Measurements from ENCODE around the gene KRTAP2-3. TPM values are rescaled to one million over a fixed set of nuclear protein-coding genes. Genes with fewer than 3 reads are reported as not detected.

KRTAP2-3 gene
- total and polyA plus RNA-seq, 10 of the 15 experiments (the other 5 are each of a cell fraction or from before 2014, with no cell fraction given), result not detected

Other genes starting within 250 kb of the KRTAP2-3 start
Only the 7 nearest of the 38 such genes appear.
- not detected in 2 replicates for gene KRTAP1-4, start 29.9 kb downstream of the KRTAP2-3 start, total RNA-seq (2014; rRNA removed)
- gene KRTAP1-4, start 29.9 kb downstream of the KRTAP2-3 start, total RNA-seq (2014; rRNA removed; fragmentation: Illumina TruSeq; extraction: Trizol), result not detected in 2 replicates
- gene KRTAP1-4, start 29.9 kb downstream of the KRTAP2-3 start, total RNA-seq (2021), result not detected in 2 replicates
- gene KRTAP1-4, start 29.9 kb downstream of the KRTAP2-3 start, polyA plus RNA-seq (2011; rRNA removed), result not detected in 2 replicates
- not detected in 2 replicates for gene KRTAP1-4, start 29.9 kb downstream of the KRTAP2-3 start, polyA plus RNA-seq (2014; fragmentation: Illumina TruSeq; extraction: Trizol)
- gene KRTAP1-4, start 29.9 kb downstream of the KRTAP2-3 start, polyA plus RNA-seq (2014; fragmentation: Nextera tagmentation; extraction: Ambion mirVana), result not detected
- gene KRTAP1-4, start 29.9 kb downstream of the KRTAP2-3 start, polyA plus RNA-seq (2014; rRNA removed), result not detected in 2 replicates
- gene KRTAP1-4, start 29.9 kb downstream of the KRTAP2-3 start, polyA plus RNA-seq (2016; fragmentation: Nextera tagmentation; extraction: Ambion mirVana), result not detected
- not detected in 2 replicates for gene KRTAP1-3, start 25.2 kb downstream of the KRTAP2-3 start, total RNA-seq (2014; rRNA removed)
- gene KRTAP1-3, start 25.2 kb downstream of the KRTAP2-3 start, total RNA-seq (2014; rRNA removed; fragmentation: Illumina TruSeq; extraction: Trizol), result not detected in 2 replicates
- not detected in 2 replicates for gene KRTAP1-3, start 25.2 kb downstream of the KRTAP2-3 start, total RNA-seq (2021)
- gene KRTAP1-3, start 25.2 kb downstream of the KRTAP2-3 start, polyA plus RNA-seq (2011; rRNA removed), result not detected in 2 replicates
- gene KRTAP1-3, start 25.2 kb downstream of the KRTAP2-3 start, polyA plus RNA-seq (2014; fragmentation: Illumina TruSeq; extraction: Trizol), result not detected in 2 replicates
- gene KRTAP1-3, start 25.2 kb downstream of the KRTAP2-3 start, polyA plus RNA-seq (2014; fragmentation: Nextera tagmentation; extraction: Ambion mirVana), result not detected
- gene KRTAP1-3, start 25.2 kb downstream of the KRTAP2-3 start, polyA plus RNA-seq (2014; rRNA removed), result not detected in 2 replicates
- not detected for gene KRTAP1-3, start 25.2 kb downstream of the KRTAP2-3 start, polyA plus RNA-seq (2016; fragmentation: Nextera tagmentation; extraction: Ambion mirVana)
- gene KRTAP1-1, start 18.7 kb downstream of the KRTAP2-3 start, total RNA-seq (2014; rRNA removed), result not detected in 2 replicates
- gene KRTAP1-1, start 18.7 kb downstream of the KRTAP2-3 start, total RNA-seq (2014; rRNA removed; fragmentation: Illumina TruSeq; extraction: Trizol), result not detected in 2 replicates
- gene KRTAP1-1, start 18.7 kb downstream of the KRTAP2-3 start, total RNA-seq (2021), result not detected in 2 replicates
- gene KRTAP1-1, start 18.7 kb downstream of the KRTAP2-3 start, polyA plus RNA-seq (2011; rRNA removed), result not detected in 2 replicates
- gene KRTAP1-1, start 18.7 kb downstream of the KRTAP2-3 start, polyA plus RNA-seq (2014; fragmentation: Illumina TruSeq; extraction: Trizol), result not detected in 2 replicates
- gene KRTAP1-1, start 18.7 kb downstream of the KRTAP2-3 start, polyA plus RNA-seq (2014; fragmentation: Nextera tagmentation; extraction: Ambion mirVana), result not detected
- not detected in 2 replicates for gene KRTAP1-1, start 18.7 kb downstream of the KRTAP2-3 start, polyA plus RNA-seq (2014; rRNA removed)
- not detected for gene KRTAP1-1, start 18.7 kb downstream of the KRTAP2-3 start, polyA plus RNA-seq (2016; fragmentation: Nextera tagmentation; extraction: Ambion mirVana)
- gene KRTAP2-1, start 12.8 kb downstream of the KRTAP2-3 start, total RNA-seq (2014; rRNA removed), result not detected in 2 replicates
- gene KRTAP2-1, start 12.8 kb downstream of the KRTAP2-3 start, total RNA-seq (2014; rRNA removed; fragmentation: Illumina TruSeq; extraction: Trizol), result not detected in 2 replicates
- not detected in 2 replicates for gene KRTAP2-1, start 12.8 kb downstream of the KRTAP2-3 start, total RNA-seq (2021)
- gene KRTAP2-1, start 12.8 kb downstream of the KRTAP2-3 start, polyA plus RNA-seq (2011; rRNA removed), result not detected in 2 replicates
- not detected in 2 replicates for gene KRTAP2-1, start 12.8 kb downstream of the KRTAP2-3 start, polyA plus RNA-seq (2014; fragmentation: Illumina TruSeq; extraction: Trizol)
- gene KRTAP2-1, start 12.8 kb downstream of the KRTAP2-3 start, polyA plus RNA-seq (2014; fragmentation: Nextera tagmentation; extraction: Ambion mirVana), result not detected
- gene KRTAP2-1, start 12.8 kb downstream of the KRTAP2-3 start, polyA plus RNA-seq (2014; rRNA removed), result not detected in 2 replicates
- not detected for gene KRTAP2-1, start 12.8 kb downstream of the KRTAP2-3 start, polyA plus RNA-seq (2016; fragmentation: Nextera tagmentation; extraction: Ambion mirVana)
- gene KRTAP2-2, start 4.9 kb downstream of the KRTAP2-3 start, total RNA-seq (2014; rRNA removed), result not detected in 2 replicates
- not detected in 2 replicates for gene KRTAP2-2, start 4.9 kb downstream of the KRTAP2-3 start, total RNA-seq (2014; rRNA removed; fragmentation: Illumina TruSeq; extraction: Trizol)
- not detected in 2 replicates for gene KRTAP2-2, start 4.9 kb downstream of the KRTAP2-3 start, total RNA-seq (2021)
- gene KRTAP2-2, start 4.9 kb downstream of the KRTAP2-3 start, polyA plus RNA-seq (2011; rRNA removed), result not detected in 2 replicates
- gene KRTAP2-2, start 4.9 kb downstream of the KRTAP2-3 start, polyA plus RNA-seq (2014; fragmentation: Illumina TruSeq; extraction: Trizol), result not detected in 2 replicates
- not detected for gene KRTAP2-2, start 4.9 kb downstream of the KRTAP2-3 start, polyA plus RNA-seq (2014; fragmentation: Nextera tagmentation; extraction: Ambion mirVana)
- gene KRTAP2-2, start 4.9 kb downstream of the KRTAP2-3 start, polyA plus RNA-seq (2014; rRNA removed), result not detected in 2 replicates
- gene KRTAP2-2, start 4.9 kb downstream of the KRTAP2-3 start, polyA plus RNA-seq (2016; fragmentation: Nextera tagmentation; extraction: Ambion mirVana), result not detected
- gene KRTAP2-4, start 5.8 kb upstream of the KRTAP2-3 start, total RNA-seq (2014; rRNA removed), result not detected in 2 replicates
- not detected in 2 replicates for gene KRTAP2-4, start 5.8 kb upstream of the KRTAP2-3 start, total RNA-seq (2014; rRNA removed; fragmentation: Illumina TruSeq; extraction: Trizol)
- gene KRTAP2-4, start 5.8 kb upstream of the KRTAP2-3 start, total RNA-seq (2021), result not detected in 2 replicates
- not detected in 2 replicates for gene KRTAP2-4, start 5.8 kb upstream of the KRTAP2-3 start, polyA plus RNA-seq (2011; rRNA removed)
- gene KRTAP2-4, start 5.8 kb upstream of the KRTAP2-3 start, polyA plus RNA-seq (2014; fragmentation: Illumina TruSeq; extraction: Trizol), result not detected in 2 replicates
- not detected for gene KRTAP2-4, start 5.8 kb upstream of the KRTAP2-3 start, polyA plus RNA-seq (2014; fragmentation: Nextera tagmentation; extraction: Ambion mirVana)
- not detected in 2 replicates for gene KRTAP2-4, start 5.8 kb upstream of the KRTAP2-3 start, polyA plus RNA-seq (2014; rRNA removed)
- gene KRTAP2-4, start 5.8 kb upstream of the KRTAP2-3 start, polyA plus RNA-seq (2016; fragmentation: Nextera tagmentation; extraction: Ambion mirVana), result not detected
- gene KRTAP4-7, start 24.0 kb upstream of the KRTAP2-3 start, total RNA-seq (2014; rRNA removed), result not detected in 2 replicates
- gene KRTAP4-7, start 24.0 kb upstream of the KRTAP2-3 start, total RNA-seq (2014; rRNA removed; fragmentation: Illumina TruSeq; extraction: Trizol), result not detected in 2 replicates
- not detected in 2 replicates for gene KRTAP4-7, start 24.0 kb upstream of the KRTAP2-3 start, total RNA-seq (2021)
- gene KRTAP4-7, start 24.0 kb upstream of the KRTAP2-3 start, polyA plus RNA-seq (2011; rRNA removed), result not detected in 2 replicates
- gene KRTAP4-7, start 24.0 kb upstream of the KRTAP2-3 start, polyA plus RNA-seq (2014; fragmentation: Illumina TruSeq; extraction: Trizol), result not detected in 2 replicates
- not detected for gene KRTAP4-7, start 24.0 kb upstream of the KRTAP2-3 start, polyA plus RNA-seq (2014; fragmentation: Nextera tagmentation; extraction: Ambion mirVana)
- gene KRTAP4-7, start 24.0 kb upstream of the KRTAP2-3 start, polyA plus RNA-seq (2014; rRNA removed), result not detected in 2 replicates
- gene KRTAP4-7, start 24.0 kb upstream of the KRTAP2-3 start, polyA plus RNA-seq (2016; fragmentation: Nextera tagmentation; extraction: Ambion mirVana), result not detected

Measured in GM12878 (cell line).